Gastroesophageal sphincter (tissue), 4 donors: ENCODE measurements around the gene NCOA5. TPM values are rescaled to one million over a fixed set of nuclear protein-coding genes. Genes with fewer than 3 reads are reported as not detected.

Experiments used
- ATAC-seq: fragments of 150-250 bp; one replicate; pipeline ENCODE4 v1.9.1; 2016; ENCODE audit warnings: mild to moderate bottlenecking, moderate library complexity
- H3K27ac ChIP-seq, 4 donors: fragments of 200-600 bp; sonication (generic) in 3 of 4; 1 replicate in 3 of 4; 2 replicates in 1 of 4; pipeline ENCODE4 v1.5.1; 2016 to 2019
- H3K27me3 ChIP-seq: fragments of 200-600 bp; sonication (generic); one replicate; pipeline ENCODE4 v1.5.1; 2019
- H3K36me3 ChIP-seq, 2 donors: fragments of 200-600 bp; sonication (generic); one replicate each; pipeline ENCODE4 v1.5.1; 2019; ENCODE audit warnings: control low read depth in 1 of 2
- H3K4me1 ChIP-seq, 3 donors: fragments of 200-600 bp; sonication (generic); 1 replicate in 2 of 3; 2 replicates in 1 of 3; pipeline ENCODE4 v1.5.1; 2016 to 2019; ENCODE audit warnings: control low read depth in 2 of 3
- H3K4me3 ChIP-seq, 2 donors: fragments of 200-600 bp; sonication (generic); one replicate each; pipeline ENCODE4 v1.5.1; 2019; ENCODE audit warnings: mild to moderate bottlenecking in 1 of 2, moderate library complexity in 1 of 2
- H3K9me3 ChIP-seq, 3 donors: fragments of 200-600 bp; sonication (generic); one replicate each; pipeline ENCODE4 v1.5.1; 2017 to 2019; ENCODE audit warnings: control low read depth in 2 of 3
- EP300 ChIP-seq: sonication (generic); formaldehyde crosslinking; IDR thresholded peaks from one replicate; pipeline ENCODE4 v1.6.1; 2017; ENCODE audit warnings: antibody characterized with exemption, mild to moderate bottlenecking
- POLR2A ChIP-seq, 2 donors: fragments of 450-650 bp; IDR thresholded peaks; one replicate each; pipeline ENCODE4 v1.6.1; 2017; ENCODE audit warnings: antibody characterized with exemption in 2 of 2, mild to moderate bottlenecking in 2 of 2, moderate library complexity in 1 of 2
- POLR2AphosphoS5 ChIP-seq: sonication (generic); formaldehyde crosslinking; IDR thresholded peaks from one replicate; pipeline ENCODE4 v1.6.1; 2017; ENCODE audit warnings: antibody characterized with exemption
- WGBS, 2 donors: methylation state at CpG; one replicate each; pipeline ENCODE4 v1.1.5; 2018; ENCODE audit warnings: low coverage in 1 of 2; 5-methylcytosine and 5-hydroxymethylcytosine counted together
- total RNA-seq, 4 donors: library from RNA; depleted of rRNA; stranded (reverse); fragments of >200 nt; gene quantifications; one replicate each; pipeline ENCODE4 v1.1.0, GENCODE V29; 2016
- TF ChIP-seq, protein P1 (sequence below), 4 experiments: fragments of 200-600 bp in 2 of 4; fragments of 450-650 bp in 2 of 4; sonication (generic) in 1 of 4; IDR thresholded peaks; one replicate each; pipeline ENCODE4 v1.5.1; 2017 to 2019; ENCODE audit warnings: antibody characterized with exemption in 4 of 4, mild to moderate bottlenecking in 2 of 4, moderate library complexity in 2 of 4

NCOA5 gene
- total RNA-seq, 4 donors from 2014 or later: 26.3 to 39.8 (median 30.8) TPM

DNA sequence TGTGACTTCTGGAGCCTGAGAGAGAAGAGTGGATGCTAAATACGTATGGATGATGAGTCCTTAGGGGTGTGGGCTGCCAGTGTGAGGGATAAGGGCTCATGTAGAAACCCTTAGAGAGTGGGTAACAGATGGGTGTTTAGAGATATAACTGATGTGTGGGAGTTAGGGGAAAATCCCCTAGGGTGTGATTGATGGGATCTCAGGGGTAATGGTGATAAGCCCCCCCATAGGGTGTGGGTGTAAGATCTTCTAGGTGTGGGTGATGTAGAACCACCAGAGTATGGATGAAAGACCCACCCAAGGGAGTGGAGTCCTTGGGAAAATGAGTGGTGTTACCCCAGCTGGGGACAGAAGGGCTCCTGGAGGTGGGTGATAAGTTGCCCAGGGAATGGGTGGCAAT lies 34.5 kb downstream of the NCOA5 start:
- WGBS, 2 donors: 44 to 63% methylated on average over 1 of the region's 1 CpG
- TF ChIP-seq POLR2A (IDR thresholded peaks at IDR 0.05) (no peak), EP300 (no peak), POLR2AphosphoS5 (no peak)
- TF ChIP-seq, protein P1, sequence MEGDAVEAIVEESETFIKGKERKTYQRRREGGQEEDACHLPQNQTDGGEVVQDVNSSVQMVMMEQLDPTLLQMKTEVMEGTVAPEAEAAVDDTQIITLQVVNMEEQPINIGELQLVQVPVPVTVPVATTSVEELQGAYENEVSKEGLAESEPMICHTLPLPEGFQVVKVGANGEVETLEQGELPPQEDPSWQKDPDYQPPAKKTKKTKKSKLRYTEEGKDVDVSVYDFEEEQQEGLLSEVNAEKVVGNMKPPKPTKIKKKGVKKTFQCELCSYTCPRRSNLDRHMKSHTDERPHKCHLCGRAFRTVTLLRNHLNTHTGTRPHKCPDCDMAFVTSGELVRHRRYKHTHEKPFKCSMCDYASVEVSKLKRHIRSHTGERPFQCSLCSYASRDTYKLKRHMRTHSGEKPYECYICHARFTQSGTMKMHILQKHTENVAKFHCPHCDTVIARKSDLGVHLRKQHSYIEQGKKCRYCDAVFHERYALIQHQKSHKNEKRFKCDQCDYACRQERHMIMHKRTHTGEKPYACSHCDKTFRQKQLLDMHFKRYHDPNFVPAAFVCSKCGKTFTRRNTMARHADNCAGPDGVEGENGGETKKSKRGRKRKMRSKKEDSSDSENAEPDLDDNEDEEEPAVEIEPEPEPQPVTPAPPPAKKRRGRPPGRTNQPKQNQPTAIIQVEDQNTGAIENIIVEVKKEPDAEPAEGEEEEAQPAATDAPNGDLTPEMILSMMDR (IDR thresholded peaks at IDR 0.05): no peak

DNA sequence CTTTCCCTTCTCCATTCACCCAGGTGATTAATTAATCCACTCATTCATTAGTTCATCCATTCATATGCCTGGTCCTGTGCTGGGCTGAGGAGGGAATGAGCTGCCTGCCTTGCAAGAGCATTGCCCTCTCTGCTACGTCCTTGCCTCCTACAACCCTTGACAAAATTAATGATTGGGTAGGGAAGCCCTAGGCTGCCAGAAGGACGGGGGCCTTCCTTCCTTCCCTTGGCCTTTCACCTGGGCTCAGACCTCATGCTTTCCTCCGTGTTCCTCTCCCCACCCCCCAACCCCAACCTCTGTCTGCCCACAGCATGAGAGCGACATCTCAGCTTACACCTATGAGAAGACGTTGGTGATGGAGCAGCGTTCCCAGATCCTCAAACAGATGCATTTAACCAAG lies 35.2 kb downstream of the NCOA5 start:
- Histone ChIP-seq H3K9me3 (no peaks in the 10 kb centered on the region), H3K4me3 (no peak overlapping the region), H3K27me3 (peaks cover 87% of the 10 kb centered on the region), H3K4me1 (peaks cover 0 to 24% (median 12%) of the 10 kb centered on the region in 3 donors), H3K36me3 (peaks cover 0 to 5% of the 10 kb centered on the region in 2 donors), H3K27ac (no peak overlapping the region)
- no peak for ATAC-seq
- no peak for TF ChIP-seq POLR2A (IDR thresholded peaks at IDR 0.05)
- TF ChIP-seq EP300: no peak
- TF ChIP-seq, protein P1 (IDR thresholded peaks at IDR 0.05): no peak
- no peak for TF ChIP-seq POLR2AphosphoS5
- 42% methylated on average over 3 of the region's 6 CpGs; no CpG with 5 or more reads in 1 of the 2 donors for WGBS, 2 donors

More for the DNA sequence above, 34.5 kb downstream of the NCOA5 start:
- Histone ChIP-seq H3K36me3 (peaks cover 0 to 12% of the 10 kb centered on the region in 2 donors), H3K4me3 (no peak overlapping the region), H3K4me1 (peaks cover 0 to 27% (median 12%) of the 10 kb centered on the region in 3 donors), H3K27ac (no peak overlapping the region), H3K27me3 (peaks cover 81% of the 10 kb centered on the region), H3K9me3 (no peaks in the 10 kb centered on the region)
- no peak for ATAC-seq

DNA sequence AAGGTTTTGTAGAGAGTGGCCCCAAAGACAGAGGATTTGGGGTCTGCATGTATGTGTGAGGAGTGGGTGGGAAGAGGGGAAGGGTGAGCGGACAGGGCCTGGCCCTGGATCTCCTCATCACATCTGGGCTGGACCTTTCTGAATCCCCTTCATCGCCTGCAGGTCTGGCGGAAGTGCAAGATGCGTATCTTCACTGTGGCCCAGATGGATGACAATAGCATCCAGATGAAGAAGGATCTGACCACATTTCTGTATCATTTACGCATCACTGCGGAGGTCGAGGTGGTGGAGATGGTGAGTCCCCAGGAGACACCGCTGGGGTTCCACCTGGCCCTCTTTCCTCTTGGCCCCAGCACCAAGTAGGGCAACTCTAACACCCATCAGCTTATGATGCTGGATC lies 36.3 kb downstream of the NCOA5 start:
- no peak for ATAC-seq
- WGBS, 2 donors: 80 to 97% methylated on average over 3 to 5 of the region's 8 CpGs
- TF ChIP-seq EP300: no peak
- TF ChIP-seq, protein P1 (IDR thresholded peaks at IDR 0.05): no peak
- H3K36me3 ChIP-seq: no peaks in the 10 kb centered on the region
- H3K9me3 ChIP-seq: no peaks in the 10 kb centered on the region
- H3K4me1 ChIP-seq: peaks cover 0 to 16% (median 8%) of the 10 kb centered on the region in 3 donors
- H3K27me3 ChIP-seq: peaks cover 89% of the 10 kb centered on the region
- H3K27ac ChIP-seq: no peak overlapping the region
- H3K4me3 ChIP-seq: no peak overlapping the region

DNA sequence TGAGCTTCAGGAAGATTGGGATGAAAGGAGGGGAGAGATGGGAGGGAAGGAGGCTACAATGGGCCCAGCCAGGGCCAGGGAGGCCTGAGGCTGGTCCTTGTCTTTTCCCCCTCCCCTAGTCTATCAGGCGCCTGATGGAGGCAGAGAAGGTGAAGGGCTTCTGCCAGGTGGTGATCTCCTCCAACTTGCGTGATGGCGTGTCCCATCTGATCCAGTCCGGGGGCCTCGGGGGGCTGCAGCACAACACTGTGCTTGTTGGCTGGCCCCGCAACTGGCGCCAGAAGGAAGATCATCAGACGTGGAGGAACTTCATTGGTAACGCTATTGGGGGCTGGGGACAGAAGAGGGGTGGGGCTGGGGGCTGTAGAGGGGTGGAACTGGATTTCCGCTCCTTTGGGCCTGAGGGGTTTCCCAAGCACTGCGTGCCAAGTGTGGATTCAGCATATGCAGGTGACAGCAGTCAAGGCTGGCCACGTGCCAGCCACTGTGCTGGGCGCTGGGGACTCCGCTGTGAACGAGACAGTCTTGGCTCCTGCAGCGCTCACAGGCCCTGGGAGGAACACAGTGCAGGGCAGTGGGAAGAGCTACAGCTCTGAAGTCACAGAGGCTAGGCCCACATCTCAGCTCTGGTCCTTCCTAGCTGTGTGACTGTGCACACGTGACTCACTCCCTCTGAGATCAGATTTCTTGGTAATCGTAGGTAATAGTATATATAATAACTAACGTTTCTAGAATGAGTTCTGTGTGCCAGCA lies 38.0 kb downstream of the NCOA5 start:
- Histone ChIP-seq H3K4me1 (no peaks in the 10 kb centered on the region), H3K4me3 (no peak overlapping the region), H3K27me3 (peaks cover 89% of the 10 kb centered on the region), H3K27ac (no peak overlapping the region), H3K36me3 (no peaks in the 10 kb centered on the region), H3K9me3 (no peaks in the 10 kb centered on the region)
- 40 to 83% methylated on average over 1 to 2 of the region's 19 CpGs for WGBS, 2 donors
- TF ChIP-seq POLR2A (IDR thresholded peaks at IDR 0.05) (no peak), EP300 (no peak), POLR2AphosphoS5 (no peak)
- TF ChIP-seq, protein P1 (IDR thresholded peaks at IDR 0.05): no peak
- ATAC-seq: no peak

DNA sequence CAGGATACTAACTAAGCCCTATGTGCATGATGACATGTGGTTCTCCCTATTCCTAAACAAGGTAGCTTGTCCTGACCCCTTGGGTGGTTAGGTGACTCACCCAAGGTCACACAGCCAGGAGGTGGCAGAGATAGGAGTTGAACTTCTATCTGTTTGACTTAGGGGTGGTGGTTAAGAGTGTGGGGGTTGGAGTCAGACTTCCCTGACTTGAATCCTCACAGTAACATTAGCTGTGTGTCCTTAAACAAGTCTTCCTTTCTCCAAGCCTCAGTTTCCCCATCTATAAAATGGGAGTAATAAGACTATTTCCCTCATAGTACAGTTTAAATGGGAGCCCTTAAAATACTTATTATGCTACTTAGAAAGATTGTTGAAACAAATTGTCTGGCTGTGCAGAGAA lies 38.9 kb downstream of the NCOA5 start:
- no peaks in the 10 kb centered on the region for H3K36me3 ChIP-seq
- H3K27ac ChIP-seq: no peak overlapping the region
- no peak for ATAC-seq

More for the DNA sequence above, 38.9 kb downstream of the NCOA5 start:
- Histone ChIP-seq H3K27me3 (peaks cover 89% of the 10 kb centered on the region), H3K4me3 (no peak overlapping the region), H3K9me3 (no peaks in the 10 kb centered on the region), H3K4me1 (no peaks in the 10 kb centered on the region)
- TF ChIP-seq POLR2A (IDR thresholded peaks at IDR 0.05): no peak
- no peak for TF ChIP-seq EP300
- TF ChIP-seq, protein P1 (IDR thresholded peaks at IDR 0.05): no peak
- TF ChIP-seq POLR2AphosphoS5: no peak
